ENCODE results near the gene DALRD3. TPM values are rescaled to one million over a fixed set of nuclear protein-coding genes. Genes with fewer than 3 reads are reported as not detected.

DALRD3 gene
- total RNA-seq, 2 experiments from 2014 or later = 28.6 to 30.9 TPM

DNA sequence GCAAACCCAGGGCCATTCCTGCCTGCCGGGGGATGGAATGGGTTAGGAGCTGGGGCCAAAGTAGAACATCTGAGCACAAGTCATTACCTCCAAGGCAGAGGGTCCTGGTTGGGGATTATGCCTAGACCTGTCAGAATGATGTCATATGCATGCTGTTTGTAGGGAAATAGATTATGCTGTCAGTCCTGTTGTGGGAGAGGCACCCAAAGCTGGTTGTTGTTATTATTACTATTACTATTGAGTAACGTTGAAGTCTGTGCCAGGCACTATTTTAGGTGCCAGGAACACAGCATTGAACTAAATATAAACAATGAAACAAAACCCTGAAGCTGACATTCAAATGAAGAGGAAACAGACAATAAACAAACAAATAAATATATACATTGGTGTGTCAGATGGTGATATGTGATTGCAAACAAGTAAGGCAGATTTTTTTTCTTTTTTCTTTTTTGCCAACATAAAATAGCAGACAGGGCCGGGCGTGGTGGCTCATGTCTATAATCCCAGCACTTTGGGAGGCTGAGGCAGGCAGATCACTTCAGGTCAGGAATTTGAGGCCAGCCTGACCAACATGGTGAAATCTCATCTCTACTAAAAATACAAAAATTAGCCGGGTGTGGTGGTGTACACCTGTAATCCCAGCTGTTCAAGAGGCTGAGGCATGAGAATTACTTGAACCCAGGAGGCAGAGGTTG is 26.4 kb downstream of the DALRD3 start:
- POLR2A ChIA-PET = interaction anchor here (0.6 to 3.4 kb wide), 4 partner anchors 15 to 37 kb away, joined by 4 to 35 read pairs (median 6); partner anchors contain the start of genes IMPDH2, NDUFAF3 and WDR6
- CTCF ChIA-PET = interaction anchor here (5.6 to 6.1 kb wide), 2 partner anchors 16 to 28 kb away, joined by 47 to 63 read pairs; partner anchors contain the start of genes DALRD3, NDUFAF3 and WDR6

DNA sequence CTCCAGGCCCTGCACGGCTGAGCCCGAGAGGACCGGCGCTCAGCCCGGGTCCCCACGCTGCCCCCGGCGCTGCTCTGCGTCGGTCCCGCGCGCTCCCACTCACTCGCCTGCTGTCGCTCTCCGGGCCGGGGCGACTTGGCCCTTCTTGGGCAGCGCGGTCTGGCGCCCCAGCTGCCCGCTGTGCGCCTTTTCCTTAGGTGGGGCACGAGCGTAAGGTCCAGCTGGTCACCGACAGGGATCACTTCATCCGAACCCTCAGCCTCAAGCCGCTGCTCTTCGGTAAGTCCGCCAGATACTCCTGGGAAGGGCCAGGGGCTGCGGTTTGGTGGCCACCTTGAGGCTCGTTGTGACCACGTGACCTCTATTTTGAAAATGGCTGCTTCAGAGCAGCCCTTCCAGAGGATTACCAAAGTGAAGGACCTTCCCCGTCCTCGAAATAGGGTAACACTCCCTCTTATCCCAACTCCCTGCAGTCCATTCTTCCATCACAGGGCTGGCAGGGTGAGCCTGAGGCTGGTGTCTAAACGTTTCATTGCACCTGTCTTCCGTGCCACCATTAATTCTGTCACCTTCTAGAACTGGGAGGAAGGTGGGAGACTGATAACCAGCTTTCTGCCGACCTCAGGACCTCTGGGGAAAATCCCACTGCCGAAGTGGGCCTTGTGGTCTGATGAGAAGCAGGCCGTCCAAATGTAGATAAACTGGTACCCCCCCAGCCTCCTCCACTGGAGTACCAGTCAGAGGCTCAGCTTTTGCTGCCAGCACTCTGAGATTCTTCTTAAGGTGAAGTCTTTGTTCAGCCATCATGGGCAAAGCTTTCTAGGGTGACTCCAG is 27.5 kb downstream of the DALRD3 start:
- POLR2A ChIA-PET = interaction anchor here (0.6 to 3.4 kb wide), 4 partner anchors 16 to 52 kb away, joined by 3 to 35 read pairs (median 8); partner anchors contain the start of genes NDUFAF3 and WDR6

DNA sequence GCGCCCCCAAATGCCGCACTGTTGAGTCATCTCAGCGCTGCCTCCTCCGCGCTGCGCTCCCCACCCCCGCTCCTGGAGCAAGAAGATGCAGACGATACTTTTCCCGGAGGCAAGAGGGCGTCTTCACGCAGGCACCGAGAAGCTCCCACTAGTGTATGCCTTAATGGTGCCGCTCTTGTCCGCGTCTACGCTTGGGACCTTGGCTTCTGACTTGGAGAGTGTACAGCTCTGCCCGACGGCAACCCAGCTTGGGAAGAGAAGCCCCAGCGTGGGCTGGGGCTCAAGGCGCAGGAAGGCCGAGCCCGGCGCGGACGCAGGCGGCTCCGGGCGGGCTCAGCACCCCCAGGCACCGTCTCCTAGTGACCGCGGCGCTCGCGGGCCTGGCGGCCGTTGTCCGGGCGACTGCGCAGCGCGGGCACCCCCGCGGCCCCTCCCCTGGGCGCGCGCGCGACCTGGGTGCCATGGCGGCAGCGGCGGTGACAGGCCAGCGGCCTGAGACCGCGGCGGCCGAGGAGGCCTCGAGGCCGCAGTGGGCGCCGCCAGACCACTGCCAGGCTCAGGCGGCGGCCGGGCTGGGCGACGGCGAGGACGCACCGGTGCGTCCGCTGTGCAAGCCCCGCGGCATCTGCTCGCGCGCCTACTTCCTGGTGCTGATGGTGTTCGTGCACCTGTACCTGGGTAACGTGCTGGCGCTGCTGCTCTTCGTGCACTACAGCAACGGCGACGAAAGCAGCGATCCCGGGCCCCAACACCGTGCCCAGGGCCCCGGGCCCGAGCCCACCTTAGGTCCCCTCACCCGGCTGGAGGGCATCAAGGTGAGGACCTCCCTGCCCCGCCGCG is 28.4 kb downstream of the DALRD3 start, which contains the start of gene P4HTM:
Gene P4HTM, plus strand, starts transcription at position 446 of the 840 bp plus-strand sequence. Its CDS starts 16 bp downstream, at position 462.
- ChIA-PET CTCF (interaction anchor here (0.9 to 6.1 kb wide), 7 partner anchors 13 to 425 kb away, joined by 3 to 63 read pairs (median 3); partner anchors contain the start of genes ARIH2, DALRD3, NDUFAF3 and WDR6), POLR2A (interaction anchor here (0.6 to 3.4 kb wide), 10 partner anchors 10 to 350 kb away, joined by 3 to 35 read pairs (median 3); partner anchors contain the start of genes NDUFAF3, USP4 and WDR6)

More for the DNA sequence above, 27.5 kb downstream of the DALRD3 start:
- CTCF ChIA-PET = interaction anchor here (5.6 to 6.1 kb wide), 2 partner anchors 17 to 30 kb away, joined by 47 to 63 read pairs; partner anchors contain the start of genes DALRD3, NDUFAF3 and WDR6

DNA sequence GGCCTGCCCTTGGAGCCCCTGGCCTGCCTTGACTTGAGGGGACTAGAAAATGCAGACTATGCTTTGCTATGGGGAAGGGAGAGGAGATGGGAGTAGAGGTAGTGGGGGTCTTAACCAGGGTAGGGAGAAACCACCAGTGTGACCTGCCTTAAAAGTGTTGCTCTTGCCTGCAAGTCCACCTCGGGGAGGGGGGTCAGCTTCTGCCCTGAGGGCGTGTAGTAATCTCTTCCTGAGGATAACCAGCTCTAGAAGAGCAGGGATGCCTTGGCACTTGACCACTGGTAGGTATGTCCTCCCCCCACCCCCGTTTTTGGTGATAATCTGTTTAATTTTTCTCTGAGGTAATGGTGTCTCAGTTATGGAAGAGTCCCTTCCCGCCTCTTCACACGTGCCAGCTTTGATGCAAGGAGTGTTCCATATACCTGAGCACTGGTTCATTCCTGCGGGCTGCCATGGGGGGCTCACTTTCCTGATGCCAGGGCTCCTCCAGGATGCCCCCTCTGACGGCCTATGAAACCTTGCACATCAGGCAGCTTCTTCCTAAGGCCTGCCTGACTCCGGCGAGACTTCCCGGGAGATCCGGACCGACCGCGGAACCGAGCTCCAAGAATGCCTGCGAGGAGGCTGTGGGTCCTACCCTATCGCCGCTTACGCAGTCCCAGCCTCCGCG is 29.1 kb downstream of the DALRD3 start:
- POLR2A ChIA-PET = interaction anchor here (0.5 to 3.4 kb wide), 9 partner anchors 11 to 351 kb away, joined by 3 to 35 read pairs (median 3); partner anchors contain the start of genes NDUFAF3, USP4 and WDR6
- CTCF ChIA-PET = interaction anchor here (0.9 to 6.1 kb wide), 7 partner anchors 12 to 426 kb away, joined by 3 to 63 read pairs (median 3); partner anchors contain the start of genes ARIH2, DALRD3, NDUFAF3 and WDR6

DNA sequence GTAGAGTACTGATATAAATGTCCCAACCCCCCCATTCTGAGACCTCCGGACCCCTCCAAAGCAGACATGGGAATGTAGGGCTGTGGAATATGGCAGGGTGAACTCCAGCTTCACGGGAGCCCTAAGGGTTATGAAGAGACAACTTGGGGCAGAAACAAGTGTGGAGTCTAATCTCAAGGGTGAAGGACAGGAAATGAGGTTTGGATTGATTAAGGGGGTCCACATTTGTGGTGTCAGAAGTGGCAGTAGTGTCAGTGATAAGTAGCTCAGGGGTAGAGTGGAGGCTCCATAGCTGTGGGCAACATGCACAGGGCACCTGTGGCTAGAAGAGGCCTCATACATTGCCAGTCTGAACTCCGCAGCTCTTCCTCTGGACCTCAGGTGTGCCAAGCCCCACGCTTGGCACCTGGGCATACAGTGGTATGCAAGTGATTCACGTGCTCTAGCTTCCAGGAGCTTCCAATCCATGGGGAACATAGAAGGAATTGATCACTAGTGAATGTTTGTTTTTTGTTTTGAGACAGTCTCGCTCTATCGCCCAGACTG is 32.5 kb downstream of the DALRD3 start:
- ChIA-PET POLR2A (interaction anchor here (0.6 kb wide), 1 partner anchor 45 kb away, joined by 6 read pairs; no protein-coding TSS in a partner anchor), CTCF (interaction anchor here (0.6 to 1.2 kb wide), 4 partner anchors 44 to 460 kb away, joined by 3 read pairs; partner anchors contain the start of gene IMPDH2)

DNA sequence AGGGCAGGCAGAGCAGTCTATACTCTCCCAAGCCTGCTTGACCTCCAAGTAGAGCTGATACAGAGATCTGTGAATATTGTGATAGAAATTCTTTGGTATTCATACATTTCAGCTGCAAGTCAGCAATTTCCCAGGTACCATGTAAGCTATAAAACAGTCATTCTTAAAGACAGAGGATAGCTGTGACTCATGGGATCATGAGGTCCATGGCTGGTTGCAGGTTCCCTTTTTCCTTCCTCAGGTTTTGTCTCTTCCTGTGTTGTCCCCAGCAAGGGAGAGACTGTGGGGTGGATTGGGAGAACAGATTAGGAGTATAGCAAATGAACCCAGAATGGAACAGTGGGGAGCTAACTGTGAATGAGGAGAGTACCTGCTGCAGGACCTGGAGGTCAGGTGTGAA is 33.7 kb downstream of the DALRD3 start:
- ChIA-PET CTCF (interaction anchor here (0.6 kb wide), 1 partner anchor 13 kb away, joined by 3 read pairs; no protein-coding TSS in a partner anchor), POLR2A (interaction anchor here (0.6 kb wide), 1 partner anchor 57 kb away, joined by 3 read pairs; no protein-coding TSS in a partner anchor)

DNA sequence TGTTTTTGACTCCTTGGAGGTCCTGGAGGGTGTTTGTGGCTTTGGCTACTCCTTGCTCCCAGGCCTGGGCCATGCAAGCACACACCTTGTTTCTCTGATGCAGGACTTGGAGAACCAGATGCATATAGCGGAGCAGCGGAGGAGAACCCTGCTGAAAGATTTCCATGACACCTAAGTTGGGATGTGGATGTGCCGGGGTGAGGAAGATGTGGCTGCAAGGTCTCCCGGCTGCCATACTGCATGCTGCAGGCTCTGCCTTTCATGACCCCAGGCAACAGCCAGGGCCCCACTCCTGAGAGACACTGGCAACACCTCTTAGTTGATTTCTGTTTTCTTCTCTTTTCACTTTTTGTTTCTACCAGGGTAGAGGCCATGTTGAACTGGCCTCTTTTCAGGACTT is 35.3 kb downstream of the DALRD3 start:
- ChIA-PET CTCF (no interaction called here), POLR2A (no interaction called here)

DNA sequence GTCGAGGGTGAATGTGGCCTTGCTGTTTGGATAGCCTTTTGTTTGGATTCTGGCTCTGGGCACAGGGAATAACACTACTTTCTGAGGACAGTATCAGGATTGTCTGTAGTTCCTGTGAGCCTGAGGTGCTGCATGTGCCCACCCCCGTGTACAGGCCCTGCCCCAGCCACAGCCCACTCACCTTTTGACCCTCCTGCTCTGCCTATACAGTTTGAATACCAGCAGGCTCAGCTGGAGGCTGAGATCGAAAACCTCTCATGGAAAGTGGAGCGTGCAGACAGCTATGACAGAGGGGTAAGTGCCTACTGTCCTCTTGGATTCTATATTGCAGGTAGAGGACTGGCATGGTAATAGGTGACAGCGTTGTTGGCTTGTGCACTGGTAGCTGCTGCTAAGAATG is 35.7 kb downstream of the DALRD3 start:
- ChIA-PET POLR2A (no interaction called here), CTCF (no interaction called here)

DNA sequence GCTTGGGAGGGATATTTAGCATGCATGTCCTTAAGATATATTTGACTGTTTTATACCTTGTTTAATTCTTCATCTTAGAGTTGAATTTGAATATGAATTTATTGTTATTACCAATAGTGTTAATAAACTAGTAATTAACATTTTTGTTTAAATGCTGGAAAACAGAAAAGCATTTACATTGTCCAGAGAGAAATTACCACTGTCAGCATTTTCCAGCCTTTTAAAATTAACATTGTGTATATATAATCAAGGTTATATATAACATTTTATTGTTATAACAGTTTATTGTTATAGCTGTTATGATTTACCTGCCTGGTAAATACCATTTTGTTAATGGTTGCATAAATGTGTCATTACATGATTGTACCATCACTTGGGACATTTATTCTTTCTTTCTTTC is 36.4 kb downstream of the DALRD3 start:
- CTCF ChIA-PET = no interaction called here
- POLR2A ChIA-PET = no interaction called here

DNA sequence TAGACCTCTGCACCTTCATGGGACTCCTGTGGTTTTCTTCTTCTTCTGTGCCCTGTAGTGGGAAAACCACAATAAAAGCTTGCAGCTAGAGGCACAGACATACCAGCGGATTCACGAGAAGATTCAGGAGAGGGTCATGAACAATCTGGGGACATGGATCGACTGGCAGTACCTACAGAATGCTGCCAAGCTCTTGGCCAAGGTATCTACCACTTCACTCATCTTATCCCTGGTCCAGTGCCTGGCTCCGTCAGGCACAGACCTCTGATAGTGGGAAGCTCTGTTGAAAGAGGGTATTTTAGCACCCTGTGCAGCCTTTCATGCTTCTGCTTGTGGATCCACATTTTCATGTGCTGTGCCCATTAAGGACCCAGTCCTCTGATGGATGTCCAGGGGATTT is 38.1 kb downstream of the DALRD3 start:
- ChIA-PET POLR2A (no interaction called here), CTCF (no interaction called here)

DNA sequence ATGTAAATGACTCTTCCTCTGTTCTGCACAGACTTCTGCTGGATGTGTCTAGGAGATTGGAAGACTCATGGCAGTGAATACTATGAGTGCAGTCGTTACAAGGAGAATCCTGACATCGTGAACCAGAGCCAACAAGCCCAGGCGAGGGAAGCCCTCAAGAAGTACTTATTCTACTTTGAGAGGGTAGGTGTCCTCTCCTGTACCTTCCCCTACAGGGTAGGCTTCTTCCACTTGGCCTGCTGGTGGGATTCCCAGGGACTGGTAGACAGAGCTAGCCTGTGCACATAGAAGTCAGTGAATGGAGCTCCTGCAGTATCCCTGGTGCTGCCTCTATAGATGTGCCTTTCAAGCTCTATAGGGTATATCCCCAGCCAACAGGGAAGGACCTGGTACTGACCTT is 38.9 kb downstream of the DALRD3 start:
- POLR2A ChIA-PET = no interaction called here
- CTCF ChIA-PET = no interaction called here

DNA sequence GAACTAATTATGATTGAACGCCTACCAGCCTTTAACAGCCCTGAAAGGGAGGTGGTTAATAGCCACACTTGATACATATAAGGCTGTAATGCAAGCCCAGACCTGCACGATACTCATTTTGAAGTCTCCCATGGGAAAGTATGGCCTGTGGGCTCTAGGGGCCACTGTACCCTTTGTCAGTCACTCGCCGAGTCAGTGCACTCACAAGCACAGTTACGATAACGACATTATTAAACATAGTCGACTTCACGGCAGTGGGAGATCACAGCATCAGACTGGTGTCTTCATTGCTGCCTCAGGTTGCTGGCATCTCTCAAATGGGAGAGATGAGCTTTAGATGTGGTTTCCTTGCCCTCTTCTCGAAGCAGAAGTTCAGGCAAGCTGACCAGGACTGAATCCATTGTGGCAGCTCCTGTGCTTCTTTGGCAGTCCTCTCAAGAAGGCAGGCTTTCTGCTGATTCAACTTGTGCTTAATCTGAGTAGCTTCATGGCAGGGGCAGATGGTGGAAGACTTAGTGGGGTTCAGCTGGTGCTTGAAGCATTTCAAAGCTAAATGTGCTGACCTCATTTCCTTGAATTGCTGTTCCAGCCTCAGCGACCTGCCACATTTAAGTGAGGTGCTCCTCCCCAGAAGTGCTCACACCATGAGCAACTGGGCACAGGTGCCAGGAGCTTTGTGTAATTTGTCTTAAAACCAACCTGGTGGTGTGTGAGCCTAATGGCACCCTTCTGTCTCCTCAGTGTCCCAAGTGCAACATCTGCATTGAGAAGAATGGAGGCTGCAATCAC is 44.1 kb downstream of the DALRD3 start:
- POLR2A ChIA-PET = no interaction called here
- CTCF ChIA-PET = interaction anchor here (0.6 to 1.1 kb wide), 5 partner anchors 17 to 237 kb away, joined by 3 read pairs; partner anchors contain the start of gene WDR6

DNA sequence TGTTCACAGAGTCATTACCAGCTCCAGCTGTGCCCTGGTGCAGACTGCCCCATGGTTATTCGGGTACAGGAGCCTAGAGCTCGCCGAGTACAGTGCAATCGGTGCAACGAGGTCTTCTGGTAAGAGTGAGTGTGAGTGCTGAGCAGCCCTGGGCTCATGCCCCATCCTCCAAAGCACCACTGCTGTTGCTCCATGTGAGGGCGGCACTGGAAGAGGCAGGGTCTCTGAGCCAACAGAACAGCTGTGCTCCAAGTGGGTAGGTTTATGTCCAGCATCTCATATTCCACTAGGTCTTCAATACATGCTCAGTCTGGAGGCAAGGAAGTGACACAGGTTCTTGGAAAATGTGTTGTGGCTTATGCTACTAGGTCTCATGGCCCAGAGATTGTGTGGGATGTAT is 47.8 kb downstream of the DALRD3 start:
- ChIA-PET CTCF (no interaction called here), POLR2A (no interaction called here)

DNA sequence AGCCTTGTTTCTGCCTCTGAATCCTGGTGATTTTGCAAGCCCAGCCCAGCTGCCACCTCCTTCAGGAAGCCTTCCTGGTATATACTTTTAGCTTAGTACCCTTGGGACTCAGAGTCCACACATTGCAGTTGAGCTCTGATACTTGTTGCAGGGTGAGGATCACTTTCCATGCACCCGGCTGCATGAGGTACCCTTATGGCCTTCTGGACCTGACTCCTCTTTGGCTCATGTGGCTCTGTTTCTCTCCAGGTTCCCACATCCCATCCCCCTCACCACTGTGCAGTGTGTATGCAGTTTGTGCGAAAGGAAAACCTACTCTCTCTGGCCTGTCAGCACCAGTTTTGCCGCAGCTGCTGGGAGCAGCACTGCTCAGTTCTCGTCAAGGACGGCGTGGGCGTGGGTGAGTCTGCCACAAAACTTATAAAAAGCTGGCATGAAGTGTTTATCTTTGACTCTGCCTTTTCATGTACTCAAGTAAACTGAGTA is 51.5 kb downstream of the DALRD3 start:
- ChIA-PET POLR2A (no interaction called here), CTCF (interaction anchor here (0.6 kb wide), 1 partner anchor 106 kb away, joined by 3 read pairs; no protein-coding TSS in a partner anchor)

DNA sequence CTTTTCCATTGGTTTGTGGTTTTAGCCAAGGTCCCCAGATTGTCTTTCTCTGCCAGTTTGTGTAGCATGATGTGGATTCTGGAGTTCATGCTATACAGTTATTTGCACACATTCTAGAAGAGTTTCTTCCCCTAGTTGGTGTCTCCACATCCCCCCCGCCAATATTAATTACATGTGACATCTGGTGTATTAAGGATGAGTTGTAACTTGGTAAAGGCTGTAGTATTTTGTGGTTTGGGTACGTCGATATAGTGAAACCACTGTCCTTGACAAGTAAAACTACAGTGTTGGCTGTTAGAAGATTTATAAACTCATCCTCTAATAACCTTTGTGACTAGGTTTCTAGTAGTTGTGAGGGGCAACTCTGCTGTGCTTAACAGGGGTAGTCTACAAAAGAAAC is 52.0 kb downstream of the DALRD3 start:
- ChIA-PET CTCF (interaction anchor here (0.5 to 0.6 kb wide), 2 partner anchors 49 to 106 kb away, joined by 3 read pairs; no protein-coding TSS in a partner anchor), POLR2A (no interaction called here)

Data from activated CD8-positive, alpha-beta memory T cell treated with anti-CD3 and anti-CD28 coated beads for 36 hours (primary cell).